Tibial nerve (tissue), 3 donors: ENCODE data around the gene UQCR11.

Experiments
- POLR2A ChIP-seq, 2 donors: fragments of 450-650 bp; IDR thresholded peaks; one replicate each; pipeline ENCODE4 v1.6.1; 2017; ENCODE audit warnings: antibody characterized with exemption in 2 of 2, mild to moderate bottlenecking in 2 of 2, moderate library complexity in 2 of 2
- TF ChIP-seq, protein P1 (sequence below), 5 experiments: fragments of 200-600 bp in 3 of 5; fragments of 450-650 bp in 2 of 5; sonication (generic) in 3 of 5; IDR thresholded peaks; one replicate each; pipeline ENCODE4 v1.5.1; 2016 to 2019; ENCODE audit warnings: antibody characterized with exemption in 5 of 5, mild to moderate bottlenecking in 3 of 5, moderate library complexity in 2 of 5

DNA sequence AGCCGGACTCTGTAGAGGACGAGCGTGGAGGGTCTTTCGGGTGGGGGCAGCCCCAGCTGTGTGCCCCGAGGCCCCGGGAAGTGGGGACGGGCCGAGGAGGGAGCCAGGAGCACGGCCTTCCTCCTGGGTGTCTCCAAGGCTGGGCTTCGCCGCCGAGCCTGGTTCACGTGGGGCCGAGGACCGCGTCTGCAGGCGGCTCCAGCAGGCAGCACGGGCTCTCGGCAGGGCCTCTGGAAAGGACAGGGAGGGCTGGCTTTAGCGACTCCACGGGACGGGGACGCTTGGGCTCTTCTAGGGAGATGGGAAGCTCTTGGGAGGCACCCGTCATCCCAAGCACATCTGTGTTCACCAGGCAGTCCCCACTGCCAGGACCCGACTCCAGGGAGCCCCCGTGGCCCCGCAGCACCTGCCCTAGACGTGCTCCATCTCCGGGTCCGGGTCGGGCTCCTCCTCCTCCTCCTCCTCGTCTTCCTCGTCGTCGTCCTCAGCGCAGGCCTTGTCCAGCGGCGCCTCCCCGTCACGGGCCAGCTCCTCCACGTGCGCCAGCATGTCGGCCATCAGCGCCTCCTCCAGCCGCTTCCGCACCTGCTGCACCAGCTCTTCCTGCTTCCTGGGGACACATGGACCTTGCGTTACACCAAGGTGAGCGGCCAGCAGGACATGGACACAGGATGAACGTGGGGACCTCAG lies 27.2 kb downstream of the UQCR11 start:
- TF ChIP-seq, protein P1, sequence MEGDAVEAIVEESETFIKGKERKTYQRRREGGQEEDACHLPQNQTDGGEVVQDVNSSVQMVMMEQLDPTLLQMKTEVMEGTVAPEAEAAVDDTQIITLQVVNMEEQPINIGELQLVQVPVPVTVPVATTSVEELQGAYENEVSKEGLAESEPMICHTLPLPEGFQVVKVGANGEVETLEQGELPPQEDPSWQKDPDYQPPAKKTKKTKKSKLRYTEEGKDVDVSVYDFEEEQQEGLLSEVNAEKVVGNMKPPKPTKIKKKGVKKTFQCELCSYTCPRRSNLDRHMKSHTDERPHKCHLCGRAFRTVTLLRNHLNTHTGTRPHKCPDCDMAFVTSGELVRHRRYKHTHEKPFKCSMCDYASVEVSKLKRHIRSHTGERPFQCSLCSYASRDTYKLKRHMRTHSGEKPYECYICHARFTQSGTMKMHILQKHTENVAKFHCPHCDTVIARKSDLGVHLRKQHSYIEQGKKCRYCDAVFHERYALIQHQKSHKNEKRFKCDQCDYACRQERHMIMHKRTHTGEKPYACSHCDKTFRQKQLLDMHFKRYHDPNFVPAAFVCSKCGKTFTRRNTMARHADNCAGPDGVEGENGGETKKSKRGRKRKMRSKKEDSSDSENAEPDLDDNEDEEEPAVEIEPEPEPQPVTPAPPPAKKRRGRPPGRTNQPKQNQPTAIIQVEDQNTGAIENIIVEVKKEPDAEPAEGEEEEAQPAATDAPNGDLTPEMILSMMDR (IDR thresholded peaks at IDR 0.05) = no peak
- TF ChIP-seq POLR2A (IDR thresholded peaks at IDR 0.05) = no peak
